Measurements from ENCODE around the gene ITPR1. TPM values are rescaled to one million over a fixed set of nuclear protein-coding genes. Genes with fewer than 3 reads are reported as not detected.

The ITPR1 gene
- total RNA-seq, 1 donor from 2014 or later, result 22.6 TPM

DNA sequence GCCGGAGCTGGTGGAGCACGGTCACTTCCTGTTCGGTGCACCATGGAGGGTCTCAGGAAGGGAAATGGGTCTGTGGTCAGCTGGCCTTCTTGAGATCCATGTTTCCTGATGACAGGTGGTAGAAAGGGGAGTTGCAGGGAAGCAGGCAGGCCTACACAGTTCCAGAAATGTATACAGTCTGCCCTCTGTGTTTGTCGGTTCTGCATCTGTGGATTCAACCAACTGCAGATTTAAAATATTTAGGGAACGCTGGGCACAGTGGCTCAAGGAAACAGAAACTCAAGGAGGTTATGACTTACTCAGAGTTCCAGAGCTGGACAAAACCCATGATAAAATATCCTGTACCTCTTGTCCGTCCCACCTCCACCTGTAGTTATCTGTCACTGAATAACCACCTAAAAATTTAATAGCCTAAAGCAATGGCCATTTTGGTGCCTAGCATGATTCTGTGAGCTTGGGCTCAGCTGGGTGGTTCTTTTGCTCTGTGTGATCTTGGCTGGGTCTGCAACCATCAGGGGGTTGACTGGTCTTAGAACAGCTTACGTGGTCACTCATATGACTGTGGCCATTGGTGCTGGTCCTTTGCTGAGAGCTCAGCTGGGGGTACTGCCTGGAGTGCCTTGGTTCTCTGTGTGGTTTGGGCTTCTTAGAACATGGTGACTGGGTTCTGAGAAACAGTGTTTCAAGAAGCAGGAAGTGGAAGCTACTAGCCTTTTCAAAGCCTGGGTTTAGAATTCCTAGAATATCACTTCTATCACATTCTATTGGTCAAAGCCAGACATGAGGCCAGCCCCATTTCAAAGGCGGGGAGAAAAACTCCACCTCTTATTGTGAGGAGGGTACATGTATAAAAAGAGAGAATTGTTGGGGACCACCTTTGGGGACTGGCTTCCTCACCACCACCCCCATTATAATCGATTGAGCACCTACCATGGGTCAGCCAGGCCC, 246.4 kb downstream of the ITPR1 start:
- no peak for DNase-seq (ENCODE audit: low read depth in 2 of 2)

DNA sequence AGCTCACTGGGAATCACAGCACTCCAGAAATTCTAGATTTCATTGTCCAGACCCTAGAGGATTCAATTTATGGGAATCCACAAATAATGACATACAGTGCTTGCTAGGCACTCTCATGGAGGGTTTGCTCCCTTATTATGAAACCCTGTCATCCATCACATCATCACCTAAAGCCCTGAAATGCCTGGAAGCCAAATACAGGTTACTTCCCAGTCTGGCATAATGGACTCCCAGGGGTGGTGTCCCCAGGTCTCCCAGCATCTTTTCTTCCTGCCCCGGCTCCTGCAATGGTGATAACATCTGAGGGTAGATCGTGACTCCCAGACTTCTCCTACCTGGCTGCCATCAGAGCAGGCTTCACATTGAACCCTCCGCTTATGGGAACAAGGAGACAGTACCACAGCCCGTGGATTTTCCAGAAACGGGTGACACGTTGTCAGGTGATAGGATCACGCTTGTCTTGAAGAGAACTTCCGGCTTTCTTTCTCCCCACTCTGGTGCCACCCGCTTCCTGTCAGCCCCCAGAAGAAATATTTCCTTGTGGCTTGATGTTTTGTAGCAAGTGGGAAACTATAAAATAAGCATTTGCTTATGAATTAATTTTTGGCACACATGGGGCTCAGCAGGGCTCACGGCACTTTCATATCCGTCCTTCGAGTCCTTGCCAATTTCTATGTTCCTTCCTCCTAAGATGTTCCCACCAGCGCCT, 247.4 kb downstream of the ITPR1 start:
- DNase-seq (ENCODE audit: low read depth in 2 of 2), result peak; percentile 15 to 72

GRCh38 chr3:4741106-4741403, 247.9 kb downstream of the ITPR1 start:
- DNase-seq (ENCODE audit: low read depth in 2 of 2), result no peak

GRCh38 chr3:4741404-4742307, 248.5 kb downstream of the ITPR1 start:
- DNase-seq (ENCODE audit: low read depth in 2 of 2), result peak; percentile 90 to 99

- peak in 1 of 2 donors; percentile 48 for DNase-seq (ENCODE audit: low read depth in 2 of 2)
Observed at GRCh38 chr3:4742359-4742758, 249.2 kb downstream of the ITPR1 start.

DNA sequence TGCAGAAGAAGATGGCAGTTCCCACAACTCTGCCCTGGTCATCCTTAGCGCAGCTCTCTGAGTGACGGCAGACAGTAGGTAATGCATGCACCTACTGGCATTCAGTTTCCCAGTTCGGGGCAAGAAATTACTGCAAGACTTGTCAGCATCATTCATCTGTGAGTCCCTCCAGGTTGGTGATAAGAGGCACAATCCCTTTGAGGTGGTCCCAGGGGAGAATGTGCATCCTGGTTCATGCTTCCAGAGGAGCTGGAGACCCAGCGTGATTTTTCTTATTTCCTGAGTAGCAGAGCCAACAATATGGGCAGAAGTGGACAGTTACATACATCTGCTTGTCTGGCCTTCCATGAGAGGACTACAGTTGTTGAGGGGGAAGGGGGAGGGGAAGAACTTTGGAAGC, 250.2 kb downstream of the ITPR1 start:
- no peak for DNase-seq (ENCODE audit: low read depth in 2 of 2)

DNA sequence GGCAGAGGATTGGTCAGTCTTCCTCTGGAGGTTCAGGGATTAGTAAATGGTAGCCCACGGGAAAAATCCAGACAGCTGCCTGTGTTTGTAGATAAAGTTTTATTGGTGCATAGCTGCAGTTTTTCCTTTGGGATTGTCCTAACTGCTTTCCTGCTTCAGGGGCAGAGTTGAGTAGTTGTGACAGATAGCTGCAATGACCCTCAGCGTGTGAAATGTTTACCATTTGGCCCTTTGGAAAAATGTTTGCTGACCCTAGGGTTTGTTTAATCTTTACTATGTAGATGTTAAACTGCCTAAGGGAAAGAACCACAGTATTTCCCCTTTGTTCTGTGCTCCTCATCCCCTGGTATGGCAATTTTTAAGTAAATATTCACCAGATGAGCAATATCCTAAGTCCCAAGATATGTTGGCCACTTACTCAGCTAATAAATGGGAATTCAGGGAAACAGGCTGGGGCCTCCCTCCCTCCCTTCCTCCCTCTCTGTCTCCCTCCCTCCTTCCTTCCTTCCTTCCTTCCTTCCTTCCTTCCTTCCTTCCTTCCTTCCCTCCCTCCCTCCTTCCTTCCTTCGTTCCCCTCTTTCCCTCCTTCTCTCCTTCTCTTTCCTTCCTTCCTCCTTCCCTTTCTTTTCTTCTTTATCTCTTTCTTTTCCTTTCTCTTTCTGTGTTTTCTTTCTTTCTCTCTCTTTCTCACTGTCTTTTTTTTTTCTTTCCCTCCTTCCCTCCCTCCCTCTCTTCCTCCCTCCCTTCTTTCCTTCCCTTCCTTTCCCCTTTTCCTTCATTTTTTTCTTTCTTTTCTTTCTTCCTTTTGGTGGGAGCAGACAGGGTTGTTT, 251.5 kb downstream of the ITPR1 start:
- peak; percentile 64 to 74 for DNase-seq (ENCODE audit: low read depth in 2 of 2)

- DNase-seq (ENCODE audit: low read depth in 2 of 2), result peak in 1 of 2 donors; percentile 46
Observed at GRCh38 chr3:4745235-4745610, 252.1 kb downstream of the ITPR1 start.

GRCh38 chr3:4746241-4746958, 253.3 kb downstream of the ITPR1 start:
- no peak for DNase-seq (ENCODE audit: low read depth in 2 of 2)

- DNase-seq (ENCODE audit: low read depth in 2 of 2), result no peak
Observed at GRCh38 chr3:4748127-4748526, 255.0 kb downstream of the ITPR1 start.

DNA sequence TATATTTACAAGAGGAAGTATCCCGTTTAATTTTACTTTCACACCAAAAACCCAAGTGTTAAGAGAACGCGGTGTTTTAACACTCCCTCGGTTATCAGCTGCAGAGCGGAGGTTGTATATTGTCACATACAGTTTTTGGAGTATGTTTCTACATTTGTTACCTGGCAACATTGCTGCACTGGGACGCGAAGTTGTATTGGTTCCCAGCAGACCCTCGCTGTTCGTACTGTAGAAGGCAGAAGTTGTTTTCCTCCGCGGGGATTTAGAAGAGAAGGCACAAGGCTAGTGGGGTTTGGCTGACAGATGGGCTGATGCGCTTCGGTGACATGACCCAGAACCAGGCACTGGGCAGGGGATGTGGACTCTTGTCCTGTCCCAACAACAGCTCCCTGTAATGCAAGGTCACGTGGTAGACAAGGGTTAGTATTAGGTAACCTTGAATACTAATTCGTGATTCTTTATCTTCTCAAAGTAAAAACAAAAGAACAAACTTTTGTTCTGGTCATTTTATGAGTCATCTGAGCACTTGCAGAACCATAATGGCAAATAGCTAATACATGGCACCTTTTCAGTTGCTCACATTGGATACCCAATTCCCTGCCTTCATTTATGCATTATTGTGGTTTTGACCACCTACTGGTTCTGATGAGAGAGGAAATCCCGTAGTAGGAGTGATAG, 255.7 kb downstream of the ITPR1 start:
- no peak for DNase-seq (ENCODE audit: low read depth in 2 of 2)

GRCh38 chr3:4749567-4750002, 256.4 kb downstream of the ITPR1 start:
- no peak for DNase-seq (ENCODE audit: low read depth in 2 of 2)

DNA sequence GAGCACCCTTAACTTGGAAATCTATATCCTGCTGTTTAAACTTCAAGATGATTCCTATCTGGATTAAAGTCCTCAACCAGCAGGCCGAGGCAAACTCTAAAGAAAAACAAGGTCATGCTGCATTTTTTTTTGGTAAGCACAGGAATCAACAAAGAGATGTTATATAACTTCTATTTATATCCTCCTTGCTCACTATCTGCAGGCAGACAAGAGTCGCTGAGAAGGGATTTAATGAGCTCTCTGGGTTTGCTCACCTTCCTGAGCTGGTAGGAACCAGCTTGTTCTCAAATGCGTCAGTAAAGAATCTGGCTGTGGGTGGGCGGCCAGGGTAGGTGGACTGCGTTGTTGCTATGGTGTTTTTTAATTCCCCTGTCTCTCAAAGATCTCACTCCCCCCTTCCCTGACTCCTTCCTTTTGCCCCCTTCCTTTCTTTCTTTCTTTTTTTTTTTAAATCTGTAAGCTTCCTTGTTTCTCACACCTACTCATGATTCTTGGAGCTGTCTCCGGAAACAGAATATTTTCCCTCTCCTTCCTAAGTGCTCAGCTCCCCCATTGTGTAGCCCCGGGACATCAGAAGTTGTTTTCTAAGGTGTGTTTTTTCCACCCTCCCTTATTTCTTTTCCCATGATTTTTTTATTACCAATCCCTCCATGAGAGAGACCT, 257.3 kb downstream of the ITPR1 start:
- DNase-seq (ENCODE audit: low read depth in 2 of 2), result peak in 1 of 2 donors; percentile 94

GRCh38 chr3:4751029-4751501, 257.9 kb downstream of the ITPR1 start:
- DNase-seq (ENCODE audit: low read depth in 2 of 2), result no peak

DNA sequence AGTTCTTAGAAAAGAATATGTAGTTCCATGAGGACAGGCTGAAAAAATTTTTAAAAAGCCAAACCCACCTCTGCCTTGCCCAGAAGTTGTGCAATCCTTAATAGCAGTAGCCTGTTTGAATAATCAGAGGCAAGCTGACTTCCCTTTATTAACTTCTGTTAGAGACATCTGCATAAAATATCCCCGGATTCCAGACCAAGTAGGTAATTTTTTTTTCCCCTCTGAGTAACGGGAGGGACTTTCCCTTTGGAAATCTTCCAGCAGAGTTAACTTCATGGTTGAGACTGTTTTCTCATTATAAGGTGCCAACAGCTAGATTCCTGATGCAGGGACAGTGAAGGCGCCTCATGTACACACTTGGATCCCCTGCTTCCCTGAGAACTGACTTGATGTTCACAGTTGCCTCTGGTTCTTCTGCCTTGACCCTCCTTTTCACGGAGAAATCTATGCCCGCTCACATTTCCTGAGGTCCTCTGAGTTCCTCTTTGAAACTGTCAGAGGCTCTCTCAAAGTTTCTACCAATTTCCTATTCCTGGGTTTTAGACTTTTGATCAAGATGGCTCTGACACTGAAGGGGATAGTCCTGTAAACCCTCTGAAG, 258.5 kb downstream of the ITPR1 start:
- DNase-seq (ENCODE audit: low read depth in 2 of 2), result peak; percentile 29 to 93

DNA sequence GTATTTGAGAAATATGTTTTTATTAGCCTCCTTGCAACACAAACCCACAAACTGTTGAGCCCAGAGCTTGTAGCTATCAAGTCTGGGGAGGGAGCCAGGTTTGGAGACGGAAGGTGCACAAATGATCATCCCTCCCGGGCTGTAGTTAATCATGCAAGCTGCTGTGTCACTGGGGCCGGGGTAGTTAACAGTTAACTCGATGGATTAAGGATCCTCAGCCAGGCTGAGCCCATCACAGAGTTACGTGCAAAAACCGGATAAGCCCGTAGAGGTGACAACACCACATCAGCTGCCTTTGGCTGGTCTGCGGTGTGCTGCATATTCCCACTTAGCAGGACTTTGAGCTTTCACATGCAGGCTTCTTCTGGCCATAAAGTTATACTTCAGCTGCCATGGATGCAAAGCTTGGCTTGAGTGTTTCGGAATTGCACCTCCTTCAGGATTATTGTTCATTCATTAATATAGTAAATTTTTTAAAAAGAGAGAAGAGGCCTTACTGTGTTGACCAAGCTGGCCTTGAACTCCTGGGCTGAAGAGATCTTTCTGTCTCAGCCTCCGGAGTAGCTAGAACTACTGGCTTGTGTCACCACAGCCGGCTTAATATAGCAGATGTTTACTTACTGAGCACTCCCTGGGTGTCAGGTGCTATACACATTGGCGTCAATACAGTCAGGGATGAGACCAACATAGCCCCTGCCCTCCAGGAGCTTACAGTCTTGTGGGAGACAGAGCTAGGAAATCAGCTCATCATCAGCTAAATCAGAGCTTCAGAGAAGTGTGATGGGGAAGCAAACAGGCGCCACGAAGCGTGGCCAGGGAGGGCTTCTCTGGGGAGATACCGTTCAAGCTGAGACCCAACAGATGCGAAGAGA, 259.3 kb downstream of the ITPR1 start:
- DNase-seq (ENCODE audit: low read depth in 2 of 2), result no peak

GRCh38 chr3:4753073-4753691, 260.0 kb downstream of the ITPR1 start:
- DNase-seq (ENCODE audit: low read depth in 2 of 2), result no peak

All from lung microvascular endothelial cell (primary cell).